Fibroblast of skin of left quadriceps (primary cell): ENCODE data around the gene NPTX1.

ENCODE experiments used
- DNase-seq, 2 experiments: peaks; one replicate each; pipeline ENCODE4 v3.0.0-alpha.2; 2013; ENCODE audit warnings: low read depth in 2 of 2

The NPTX1 gene

DNA sequence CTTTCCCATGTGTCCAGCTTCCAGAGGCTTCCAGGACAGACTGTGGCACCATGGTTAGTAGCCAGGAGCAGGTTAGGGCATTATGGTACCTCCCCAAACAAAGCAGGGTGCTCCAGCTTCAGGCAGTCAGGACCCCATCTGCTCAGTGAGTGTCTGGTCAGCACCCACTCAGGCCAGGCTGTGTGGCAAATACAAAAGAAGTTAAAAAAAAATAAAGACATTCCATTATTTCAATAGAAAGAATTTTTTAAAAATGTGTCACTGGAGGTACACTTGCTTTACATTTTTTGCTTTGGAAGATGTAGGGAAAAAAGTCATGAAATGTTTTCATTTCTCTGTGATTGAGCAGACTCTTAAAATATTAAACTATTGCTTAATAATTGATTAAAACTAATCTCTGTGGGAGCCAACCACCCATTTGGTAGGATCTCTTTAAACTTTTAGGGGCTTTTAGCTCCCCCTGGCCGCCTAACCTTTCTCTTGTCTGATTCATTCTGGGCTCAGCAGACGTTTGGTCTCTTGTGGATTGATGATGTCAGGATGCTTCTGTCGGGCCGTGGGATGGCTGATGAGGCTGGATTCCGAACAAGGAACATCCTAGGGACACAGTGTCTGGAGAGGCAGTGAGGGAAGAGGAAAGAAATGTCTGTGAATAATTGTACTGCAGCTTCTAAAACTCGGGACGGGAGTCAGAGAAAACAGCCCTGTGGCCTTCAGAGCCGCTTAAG is 28.4 kb upstream of the NPTX1 start:
- peak; percentile 44 to 48 for DNase-seq

GRCh38 chr17:80503921-80504320 is 27.5 kb upstream of the NPTX1 start:
- no peak for DNase-seq

DNA sequence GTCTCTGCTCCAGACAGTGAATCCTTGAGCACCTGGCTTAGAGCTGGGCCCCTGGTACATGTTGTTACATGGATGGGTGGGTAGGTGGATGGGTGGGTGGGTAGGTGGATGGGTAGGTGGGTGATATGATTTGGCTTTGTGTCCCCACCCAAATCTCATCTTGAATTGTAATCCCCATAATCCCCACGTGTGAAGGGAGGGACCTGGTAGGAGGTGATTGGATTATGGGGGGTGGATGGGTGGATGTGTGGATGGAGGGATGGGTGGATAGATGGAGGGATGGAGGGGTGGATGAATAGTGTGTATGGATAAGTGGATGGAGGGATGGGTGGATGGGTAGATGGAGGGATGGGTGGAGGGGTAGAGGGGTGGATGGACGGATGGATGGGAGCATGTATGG is 26.6 kb upstream of the NPTX1 start:
- DNase-seq = no peak

DNA sequence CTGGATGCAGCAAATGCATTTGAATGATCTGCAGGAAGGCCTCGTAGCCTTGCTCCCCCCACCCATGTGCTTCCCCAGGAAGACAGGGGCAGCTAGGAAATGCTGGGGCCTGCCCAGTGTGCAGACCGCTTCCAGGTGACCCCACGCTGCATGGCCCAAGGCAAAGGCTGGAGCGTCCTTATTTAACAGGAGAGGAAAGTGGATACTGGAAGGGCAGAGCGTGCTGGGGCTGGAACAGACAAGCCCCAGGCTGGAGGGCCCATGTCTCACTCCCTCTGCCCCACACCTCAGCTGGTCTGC is 26.1 kb upstream of the NPTX1 start:
- DNase-seq = no peak

GRCh38 chr17:80501741-80502577 is 25.6 kb upstream of the NPTX1 start:
- no peak for DNase-seq

GRCh38 chr17:80499961-80500665 is 23.7 kb upstream of the NPTX1 start:
- DNase-seq = no peak

DNA sequence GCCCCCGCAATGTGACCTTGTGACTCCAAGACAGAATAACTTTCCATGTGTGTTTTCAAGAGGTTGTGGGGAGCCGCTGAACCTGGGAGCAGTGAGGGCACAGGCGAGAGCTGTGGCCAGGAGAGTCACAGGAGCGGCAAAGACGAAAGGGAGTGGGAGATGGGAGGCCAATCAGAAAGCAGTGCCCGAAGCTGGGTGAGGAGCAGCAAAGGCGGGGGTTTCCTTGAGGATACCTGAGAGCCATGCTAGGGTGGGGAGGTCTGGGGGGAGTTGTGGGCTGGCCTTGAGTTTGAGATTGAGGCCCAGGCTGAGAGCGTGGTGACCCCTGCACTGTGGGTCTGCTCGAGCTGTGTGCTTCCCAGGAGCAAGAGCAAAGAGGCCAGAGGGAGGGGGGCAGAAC is 23.2 kb upstream of the NPTX1 start:
- no peak for DNase-seq

DNA sequence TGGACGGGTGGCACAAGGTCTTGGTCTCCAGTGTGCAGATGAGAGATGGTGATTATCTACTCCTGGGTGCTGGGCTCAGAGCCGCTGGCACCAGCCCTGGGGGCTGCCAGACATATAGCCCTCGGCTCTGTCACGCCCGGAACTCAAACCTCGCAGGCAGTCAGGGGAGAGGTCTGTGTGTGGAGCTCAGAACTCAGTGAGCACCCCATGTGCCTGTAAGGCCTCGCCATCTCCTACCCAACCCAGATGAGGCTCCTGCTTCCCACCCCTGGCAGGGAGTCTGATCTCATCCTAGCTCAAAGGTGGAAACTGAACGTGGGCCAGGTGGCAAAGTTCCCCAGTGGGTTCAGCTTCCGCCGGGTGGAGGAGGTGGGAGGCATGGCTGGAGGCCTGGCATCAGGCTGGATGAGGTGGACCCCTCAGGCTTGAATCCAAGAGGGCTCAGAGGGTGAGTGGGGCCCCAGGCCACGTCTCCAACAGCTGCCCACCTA is 22.6 kb upstream of the NPTX1 start:
- DNase-seq = no peak

DNA sequence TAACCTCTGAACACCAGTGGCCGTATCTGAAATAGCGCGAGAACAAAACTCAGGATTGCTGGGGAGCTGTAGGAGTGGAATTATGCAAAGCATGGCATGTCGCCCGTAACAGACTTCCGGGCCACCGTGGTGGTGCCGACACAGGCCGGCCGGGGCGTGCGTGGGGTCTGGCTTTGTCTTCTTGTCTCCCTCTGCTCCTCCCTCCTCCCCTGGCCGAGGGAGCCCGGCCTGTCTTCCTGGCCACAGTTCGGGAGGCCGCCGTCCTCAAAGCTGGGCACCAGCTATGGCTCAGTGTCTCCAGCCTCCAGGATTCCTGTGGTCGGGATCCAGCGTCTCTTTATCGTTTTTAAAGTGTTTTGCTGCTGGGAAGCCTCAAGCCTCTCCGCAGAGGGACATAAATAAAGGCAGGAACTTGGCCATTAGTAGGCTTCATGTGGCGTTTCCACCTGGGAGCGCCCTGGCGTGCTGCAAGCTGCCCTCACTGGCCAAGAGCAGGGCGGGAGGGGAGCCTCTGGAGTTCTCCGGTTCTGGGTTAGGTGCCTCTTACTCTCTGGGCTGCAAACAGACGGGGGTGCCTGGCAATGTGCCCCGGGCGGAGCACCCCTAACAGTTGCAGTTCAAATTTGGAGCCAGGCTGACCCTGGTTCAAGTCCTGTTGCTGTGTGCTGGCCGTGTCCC is 22.0 kb upstream of the NPTX1 start:
- no peak for DNase-seq

- no peak for DNase-seq
Measured at GRCh38 chr17:80497726-80498241, 21.4 kb upstream of the NPTX1 start.

DNA sequence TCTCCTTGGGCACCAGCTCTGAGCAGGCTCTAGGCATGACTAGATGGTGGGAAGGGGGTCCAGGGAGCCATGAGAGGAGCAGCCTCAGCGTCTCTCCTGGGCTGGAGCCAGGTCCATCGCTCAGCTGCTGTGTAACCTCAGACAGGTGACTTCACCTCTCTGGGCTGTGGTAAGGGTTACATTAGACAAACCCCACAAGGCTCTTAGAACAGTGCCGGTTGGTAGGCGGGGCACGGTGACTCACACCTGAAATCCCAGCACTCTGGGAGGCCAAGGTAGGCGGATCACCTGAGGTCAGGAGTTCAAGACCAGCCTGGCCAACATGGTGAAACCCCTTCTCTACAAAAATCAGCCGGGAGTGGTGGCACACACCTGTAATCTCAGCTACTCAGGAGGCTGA is 18.1 kb upstream of the NPTX1 start:
- no peak for DNase-seq

- no peak for DNase-seq
Measured at GRCh38 chr17:80492343-80493136, 16.1 kb upstream of the NPTX1 start.

GRCh38 chr17:80491478-80492342 is 15.3 kb upstream of the NPTX1 start:
- DNase-seq = no peak

GRCh38 chr17:80487511-80487910 is 11.1 kb upstream of the NPTX1 start:
- no peak for DNase-seq

DNA sequence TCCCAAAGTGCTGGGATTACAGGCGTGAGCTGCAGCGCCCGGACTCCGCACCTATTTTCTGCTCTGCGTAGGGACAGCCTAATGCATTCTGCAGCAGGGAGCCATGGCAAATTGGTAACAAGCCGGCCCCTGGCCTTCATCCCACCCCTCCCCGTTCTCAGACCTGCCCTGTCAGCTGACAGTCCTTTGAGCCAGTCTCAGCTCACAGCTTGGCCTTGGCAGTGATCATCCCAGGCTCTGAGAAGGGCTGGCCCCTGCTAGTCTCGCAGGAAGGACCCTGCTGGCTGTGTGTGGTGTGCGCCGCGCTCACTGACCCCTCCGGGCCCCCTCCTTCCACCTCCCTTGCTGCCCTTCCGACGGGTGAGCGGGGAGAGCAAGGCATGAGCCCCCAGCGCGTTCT is 10.3 kb upstream of the NPTX1 start:
- no peak for DNase-seq

DNA sequence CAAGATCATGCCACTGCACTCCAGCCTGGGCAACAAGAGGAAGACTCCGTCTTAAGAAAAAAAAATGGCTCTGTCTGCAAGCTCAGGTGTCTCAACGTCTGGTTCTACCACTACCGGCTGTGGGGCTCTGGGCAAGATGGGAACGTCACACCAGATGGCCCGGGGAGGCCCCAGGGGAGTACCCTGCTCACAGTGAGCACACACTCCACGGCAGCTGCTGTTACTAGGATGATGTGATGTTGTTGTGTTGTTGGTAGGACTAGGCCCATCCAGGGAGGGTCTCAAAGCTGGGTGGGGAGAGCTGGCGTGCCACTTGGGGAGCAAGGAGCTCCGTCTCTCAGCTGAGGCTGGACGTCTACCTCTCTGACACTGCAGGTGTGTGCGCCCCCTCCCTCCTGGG is 9.4 kb upstream of the NPTX1 start:
- DNase-seq = no peak

DNA sequence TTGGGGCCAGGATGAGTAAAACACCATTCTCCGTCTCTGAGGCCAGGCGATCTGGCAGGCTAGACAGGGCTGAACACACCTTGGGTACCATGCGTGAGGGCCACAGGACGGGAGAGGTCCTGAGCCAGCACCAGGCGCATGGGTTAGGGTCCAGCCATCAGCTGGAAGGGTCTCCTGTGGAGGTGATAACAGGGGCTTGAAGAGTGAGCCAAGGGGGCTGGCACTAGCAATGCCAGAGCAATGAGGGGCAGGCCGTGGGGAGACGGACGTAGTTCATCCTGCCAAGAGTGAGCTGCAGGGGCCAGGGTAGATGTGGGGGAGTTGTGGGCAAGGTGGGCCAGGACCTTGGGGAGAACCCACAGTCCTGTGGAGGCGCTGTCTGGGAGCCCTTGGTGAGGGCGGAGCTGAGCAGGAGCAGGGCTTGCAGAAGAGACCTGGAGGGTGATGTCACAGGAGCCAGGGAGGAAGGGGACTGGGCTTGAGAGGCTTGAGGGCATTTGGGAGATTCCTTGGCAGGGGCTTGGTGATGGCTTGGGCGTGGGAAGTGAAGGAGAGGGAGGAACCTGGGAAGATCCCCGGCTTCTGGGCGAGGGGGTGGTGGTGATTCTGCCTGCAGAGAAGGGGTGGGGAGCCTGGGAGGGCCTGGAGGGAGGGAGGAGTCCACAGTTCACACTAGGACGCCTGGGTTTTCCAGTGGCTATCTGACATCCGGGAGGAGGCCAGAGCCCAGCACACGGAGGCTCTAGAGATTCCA is 6.3 kb upstream of the NPTX1 start:
- DNase-seq = no peak

DNA sequence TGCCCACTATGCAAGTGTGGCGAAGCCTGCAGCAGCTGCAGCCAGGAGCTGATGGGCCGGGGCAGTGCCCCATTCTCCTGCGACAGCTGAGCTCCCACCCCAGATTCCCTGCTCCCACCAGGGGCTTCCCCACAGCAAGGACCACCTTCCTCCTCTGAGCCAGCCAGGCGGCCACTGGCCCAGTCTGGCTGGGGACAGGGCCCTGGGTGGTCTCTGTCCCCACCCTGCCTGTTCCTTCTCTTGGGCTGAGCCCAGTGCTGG is 5.6 kb upstream of the NPTX1 start:
- DNase-seq = no peak

- DNase-seq = no peak
Measured at GRCh38 chr17:80481284-80482057, 5.1 kb upstream of the NPTX1 start.
